ENCODE data around the gene SPATA31C2.
A peak's percentile ranks its signal among the peaks of the same experiment; 100 is the strongest.
"Not testable (repeated sequence)": the region's sequence is repeated elsewhere in the genome, so short reads cannot be mapped to it uniquely, and the experiment has no call there.

The SPATA31C2 gene

DNA sequence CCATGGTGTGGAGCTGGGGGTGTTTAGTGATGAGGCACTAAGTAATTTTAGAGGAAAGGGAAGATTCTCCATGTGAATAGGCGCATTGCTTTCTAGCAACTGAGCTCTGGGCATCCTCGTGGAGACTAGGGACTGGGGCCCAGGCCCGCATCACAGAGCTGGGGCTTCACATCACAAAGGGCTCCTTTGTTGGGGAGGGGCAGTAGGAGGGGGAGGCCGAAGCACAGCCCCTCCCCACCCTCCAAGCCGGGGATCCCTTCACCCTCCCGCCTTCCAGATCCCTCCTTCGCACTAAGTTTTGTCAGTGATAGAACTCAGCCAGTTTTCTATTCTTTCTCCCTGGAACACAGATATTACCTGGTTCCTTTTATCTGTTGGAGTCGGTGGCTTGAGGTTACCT lies at the start of gene SPATA31C2:
Gene SPATA31C2 (minus strand): TSS at position 101 of the 400 bp plus-strand sequence. CDS start 29 bp downstream, at position 72.
- not testable (repeated sequence) for H3K27me3 Mint-ChIP-seq (ENCODE audit: low read depth); H3K4me1 Mint-ChIP-seq; H3K27ac Mint-ChIP-seq; H3K9me3 Mint-ChIP-seq; H3K36me3 Mint-ChIP-seq (ENCODE audit: low read depth); H3K4me3 Mint-ChIP-seq

- Mint-ChIP-seq H3K27me3 (ENCODE audit: low read depth) (no peaks in the 10 kb centered on the region), H3K4me3 (no peak overlapping the region), H3K9me3 (peaks cover 8% of the 10 kb centered on the region), H3K27ac (peak overlapping the region in 2 of 3 experiments; percentile 11 to 80), H3K36me3 (ENCODE audit: low read depth) (no peaks in the 10 kb centered on the region), H3K4me1 (peaks cover 49% of the 10 kb centered on the region)
- TF ChIP-seq, protein P1, sequence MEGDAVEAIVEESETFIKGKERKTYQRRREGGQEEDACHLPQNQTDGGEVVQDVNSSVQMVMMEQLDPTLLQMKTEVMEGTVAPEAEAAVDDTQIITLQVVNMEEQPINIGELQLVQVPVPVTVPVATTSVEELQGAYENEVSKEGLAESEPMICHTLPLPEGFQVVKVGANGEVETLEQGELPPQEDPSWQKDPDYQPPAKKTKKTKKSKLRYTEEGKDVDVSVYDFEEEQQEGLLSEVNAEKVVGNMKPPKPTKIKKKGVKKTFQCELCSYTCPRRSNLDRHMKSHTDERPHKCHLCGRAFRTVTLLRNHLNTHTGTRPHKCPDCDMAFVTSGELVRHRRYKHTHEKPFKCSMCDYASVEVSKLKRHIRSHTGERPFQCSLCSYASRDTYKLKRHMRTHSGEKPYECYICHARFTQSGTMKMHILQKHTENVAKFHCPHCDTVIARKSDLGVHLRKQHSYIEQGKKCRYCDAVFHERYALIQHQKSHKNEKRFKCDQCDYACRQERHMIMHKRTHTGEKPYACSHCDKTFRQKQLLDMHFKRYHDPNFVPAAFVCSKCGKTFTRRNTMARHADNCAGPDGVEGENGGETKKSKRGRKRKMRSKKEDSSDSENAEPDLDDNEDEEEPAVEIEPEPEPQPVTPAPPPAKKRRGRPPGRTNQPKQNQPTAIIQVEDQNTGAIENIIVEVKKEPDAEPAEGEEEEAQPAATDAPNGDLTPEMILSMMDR (IDR thresholded peaks at IDR 0.05; ENCODE audit: unreplicated experiment in 3 of 3): no peak
These were observed 49.4 kb upstream of the SPATA31C2 start for GRCh38 chr9:88187631-88188030.

DNA sequence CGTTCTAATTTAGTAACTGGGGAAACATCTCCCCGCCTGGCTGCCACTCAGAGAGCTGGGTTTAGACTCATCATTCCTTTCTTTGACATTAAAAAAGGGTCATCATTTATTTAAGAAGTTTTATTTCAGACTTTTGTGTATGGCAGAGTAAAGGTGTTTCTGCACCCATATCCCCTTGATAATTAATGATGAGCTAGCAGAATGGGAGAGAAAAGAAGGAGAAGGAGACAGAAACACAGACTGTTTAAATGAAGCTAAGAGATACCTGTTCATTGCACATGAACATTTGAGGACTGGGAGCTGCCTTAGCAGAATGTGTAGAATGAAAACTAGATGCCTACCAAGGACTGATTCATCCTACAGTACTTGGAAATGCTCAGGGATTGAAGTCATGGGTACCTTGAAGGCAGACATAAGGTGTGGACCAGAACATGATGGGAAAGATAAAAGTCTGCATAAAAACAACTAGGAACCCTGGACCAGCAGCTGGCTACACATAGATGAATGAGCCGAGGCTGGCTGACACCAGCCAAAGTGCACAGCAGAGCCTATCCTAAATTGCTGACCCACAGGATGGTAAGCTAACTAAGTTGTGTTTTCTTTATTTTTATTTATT lies 48.3 kb upstream of the SPATA31C2 start:
- Mint-ChIP-seq H3K9me3 (peaks cover 8% of the 10 kb centered on the region), H3K36me3 (ENCODE audit: low read depth) (no peaks in the 10 kb centered on the region), H3K4me3 (no peak overlapping the region), H3K27me3 (ENCODE audit: low read depth) (no peaks in the 10 kb centered on the region), H3K27ac (peak overlapping the region in 1 of 3 experiments; percentile 34), H3K4me1 (peaks cover 52% of the 10 kb centered on the region)
- TF ChIP-seq, protein P1 (IDR thresholded peaks at IDR 0.05; ENCODE audit: unreplicated experiment in 3 of 3): no peak

GRCh38 chr9:88184976-88185375 lies 46.7 kb upstream of the SPATA31C2 start:
- peaks cover 55% of the 10 kb centered on the region for H3K4me1 Mint-ChIP-seq
- TF ChIP-seq, protein P1 (IDR thresholded peaks at IDR 0.05; ENCODE audit: unreplicated experiment in 3 of 3): no peak
- H3K36me3 Mint-ChIP-seq (ENCODE audit: low read depth): no peaks in the 10 kb centered on the region
- H3K27me3 Mint-ChIP-seq (ENCODE audit: low read depth): no peaks in the 10 kb centered on the region
- H3K27ac Mint-ChIP-seq: peak overlapping the region in 1 of 3 experiments; percentile 39
- no peak overlapping the region for H3K4me3 Mint-ChIP-seq
- H3K9me3 Mint-ChIP-seq: peaks cover 2% of the 10 kb centered on the region

GRCh38 chr9:88183798-88184495 lies 45.7 kb upstream of the SPATA31C2 start:
- TF ChIP-seq, protein P1 (IDR thresholded peaks at IDR 0.05; ENCODE audit: unreplicated experiment in 3 of 3): no peak
- Mint-ChIP-seq H3K36me3 (ENCODE audit: low read depth) (no peaks in the 10 kb centered on the region), H3K4me3 (no peak overlapping the region), H3K4me1 (peaks cover 57% of the 10 kb centered on the region), H3K9me3 (no peaks in the 10 kb centered on the region), H3K27me3 (ENCODE audit: low read depth) (no peaks in the 10 kb centered on the region), H3K27ac (peak overlapping the region; percentile 39 to 56 (median 56))

DNA sequence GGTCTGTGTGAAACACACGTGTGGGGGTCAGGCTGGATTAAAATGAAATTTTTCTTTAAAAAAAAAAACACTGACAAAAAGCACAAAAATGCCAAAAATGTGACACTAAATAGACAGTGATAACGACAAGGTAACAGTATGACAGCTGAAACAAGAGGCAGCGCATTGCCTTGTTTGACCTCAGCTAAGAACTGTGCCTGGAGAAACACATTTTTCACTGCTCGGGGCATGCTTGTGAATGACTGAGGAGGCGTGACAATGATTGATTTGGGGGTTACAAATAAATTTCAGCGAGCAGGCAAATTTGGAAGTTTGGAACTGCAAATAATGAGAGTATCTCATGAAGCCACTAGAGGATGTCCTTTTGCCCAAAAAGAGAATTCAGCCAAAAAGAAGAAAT lies 44.2 kb upstream of the SPATA31C2 start:
- Mint-ChIP-seq H3K36me3 (ENCODE audit: low read depth) (no peaks in the 10 kb centered on the region), H3K4me3 (no peak overlapping the region), H3K4me1 (peaks cover 56% of the 10 kb centered on the region), H3K27me3 (ENCODE audit: low read depth) (peaks cover 3% of the 10 kb centered on the region), H3K27ac (peak overlapping the region in 1 of 3 experiments; percentile 27), H3K9me3 (no peaks in the 10 kb centered on the region)
- TF ChIP-seq, protein P1 (IDR thresholded peaks at IDR 0.05; ENCODE audit: unreplicated experiment in 3 of 3): no peak
